HL-60 (cell line): ENCODE data around the gene TNFAIP2.

Experiments
- DNase-seq, 2 experiments: peaks; one replicate each; pipeline ENCODE4 v3.0.0-alpha.2; 2010 to 2020; ENCODE audit warnings: low read depth in 1 of 2, low spot score in 1 of 2
- H3K27ac ChIP-seq: fragments of 250-450 bp; sonication (Bioruptor Pico); replicated peaks from 2 replicates; pipeline ENCODE4 v1.5.1; 2020; ENCODE audit warnings: mild to moderate bottlenecking, moderate library complexity
- H3K27me3 ChIP-seq: fragments of 250-450 bp; sonication (Bioruptor Pico); 2 replicates; pipeline ENCODE4 v1.5.1; 2021; ENCODE audit warnings: mild to moderate bottlenecking, moderate library complexity; ENCODE audit not compliant: insufficient read depth, poor library complexity, severe bottlenecking
- H3K4me3 ChIP-seq: replicated peaks from 2 replicates; pipeline ENCODE4 v1.5.1; 2011; ENCODE audit warnings: mild to moderate bottlenecking, control low read depth, low read length; ENCODE audit not compliant: insufficient read depth
- GABPA ChIP-seq: IDR thresholded peaks from 2 replicates; pipeline ENCODE4 v1.6.1; 2012; ENCODE audit warnings: low read depth
- POLR2AphosphoS5 ChIP-seq: IDR thresholded peaks from 2 replicates; pipeline ENCODE4 v1.6.1; 2012; ENCODE audit warnings: low read depth
- REST ChIP-seq: IDR thresholded peaks from 2 replicates; pipeline ENCODE4 v1.6.1; 2012; ENCODE audit warnings: low read depth; ENCODE audit not compliant: insufficient replicate concordance
- SPI1 ChIP-seq: IDR thresholded peaks from 2 replicates; pipeline ENCODE4 v1.6.1; 2012; ENCODE audit warnings: low read depth, mild to moderate bottlenecking, borderline replicate concordance
- TF ChIP-seq, protein P1 (sequence below): IDR thresholded peaks from one replicate; pipeline ENCODE4 v1.5.1; 2011; ENCODE audit warnings: low read length, control low read depth, inconsistent platforms; ENCODE audit not compliant: insufficient read depth

TNFAIP2 gene

DNA sequence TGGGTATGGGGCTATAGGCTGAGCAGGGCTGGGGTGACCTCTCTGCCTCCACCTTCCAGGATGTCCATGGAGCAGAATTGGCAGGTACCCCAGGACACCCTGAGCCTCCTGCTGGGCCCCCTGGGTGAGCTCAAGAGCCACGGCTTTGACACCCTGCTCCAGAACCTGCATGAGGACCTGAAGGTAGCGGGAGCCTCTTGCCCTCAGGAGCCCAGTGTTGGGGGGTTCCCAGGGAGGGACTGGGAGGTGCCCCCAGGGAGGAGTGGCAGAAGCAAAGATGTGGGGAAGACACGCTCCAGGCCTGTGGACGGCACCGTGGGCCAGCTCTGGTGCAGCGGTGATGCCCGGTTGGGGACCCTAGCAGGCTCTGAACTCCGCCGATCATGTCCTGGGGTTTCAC is 8.3 kb downstream of the TNFAIP2 start:
- TF ChIP-seq GABPA (no peak), REST (no peak), SPI1 (no peak), POLR2AphosphoS5 (no peak)
- TF ChIP-seq, protein P1, sequence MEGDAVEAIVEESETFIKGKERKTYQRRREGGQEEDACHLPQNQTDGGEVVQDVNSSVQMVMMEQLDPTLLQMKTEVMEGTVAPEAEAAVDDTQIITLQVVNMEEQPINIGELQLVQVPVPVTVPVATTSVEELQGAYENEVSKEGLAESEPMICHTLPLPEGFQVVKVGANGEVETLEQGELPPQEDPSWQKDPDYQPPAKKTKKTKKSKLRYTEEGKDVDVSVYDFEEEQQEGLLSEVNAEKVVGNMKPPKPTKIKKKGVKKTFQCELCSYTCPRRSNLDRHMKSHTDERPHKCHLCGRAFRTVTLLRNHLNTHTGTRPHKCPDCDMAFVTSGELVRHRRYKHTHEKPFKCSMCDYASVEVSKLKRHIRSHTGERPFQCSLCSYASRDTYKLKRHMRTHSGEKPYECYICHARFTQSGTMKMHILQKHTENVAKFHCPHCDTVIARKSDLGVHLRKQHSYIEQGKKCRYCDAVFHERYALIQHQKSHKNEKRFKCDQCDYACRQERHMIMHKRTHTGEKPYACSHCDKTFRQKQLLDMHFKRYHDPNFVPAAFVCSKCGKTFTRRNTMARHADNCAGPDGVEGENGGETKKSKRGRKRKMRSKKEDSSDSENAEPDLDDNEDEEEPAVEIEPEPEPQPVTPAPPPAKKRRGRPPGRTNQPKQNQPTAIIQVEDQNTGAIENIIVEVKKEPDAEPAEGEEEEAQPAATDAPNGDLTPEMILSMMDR, result no peak
- Histone ChIP-seq H3K27ac (no peak overlapping the region), H3K27me3 (no peaks in the 10 kb centered on the region), H3K4me3 (no peak overlapping the region)
- DNase-seq, result no peak

DNA sequence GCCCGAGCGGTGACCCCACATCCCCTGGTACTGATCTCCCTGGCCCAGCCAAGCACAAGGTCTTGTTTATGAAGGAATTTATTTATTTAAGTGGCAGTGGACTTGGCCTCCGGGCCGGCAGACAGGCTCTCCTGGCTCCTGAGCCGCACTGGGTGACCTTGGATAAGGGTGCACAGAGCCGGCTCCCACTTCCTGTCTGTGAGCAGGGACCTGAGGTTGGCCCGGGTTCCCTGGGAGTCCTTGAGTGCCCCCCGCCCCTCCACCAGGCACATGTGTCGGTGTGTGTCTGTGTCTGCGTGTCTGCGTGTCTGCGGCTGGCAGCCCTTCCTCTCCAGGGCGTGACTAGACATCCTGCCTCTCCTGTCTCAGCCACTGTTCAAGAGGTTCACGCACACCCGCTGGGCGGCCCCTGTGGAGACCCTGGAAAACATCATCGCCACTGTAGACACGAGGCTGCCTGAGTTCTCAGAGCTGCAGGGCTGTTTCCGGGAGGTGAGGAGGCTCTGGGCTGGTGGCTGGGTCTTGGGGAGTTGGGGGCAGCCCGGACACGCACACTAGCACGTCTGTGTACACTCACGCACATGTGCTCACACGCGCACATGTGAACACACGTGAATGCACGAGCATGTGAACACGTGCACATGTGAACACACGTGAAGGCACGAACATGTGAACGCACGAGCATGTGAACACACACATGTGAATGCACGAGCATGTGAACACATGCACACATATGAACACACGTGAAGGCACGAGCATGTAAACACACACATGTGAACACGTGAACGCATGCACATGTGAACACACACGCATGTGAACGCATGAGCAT is 9.3 kb downstream of the TNFAIP2 start:
- Histone ChIP-seq H3K4me3 (no peak overlapping the region), H3K27ac (no peak overlapping the region)

More for the DNA sequence above, 9.3 kb downstream of the TNFAIP2 start:
- H3K27me3 ChIP-seq, result no peaks in the 10 kb centered on the region
- DNase-seq, result no peak
- TF ChIP-seq GABPA (no peak), POLR2AphosphoS5 (no peak), REST (no peak), SPI1 (no peak)
- TF ChIP-seq, protein P1, result no peak
